Ammon's horn (tissue), 1 donor: ENCODE measurements around the gene CTDP1.

ENCODE experiments used
- DNase-seq: peaks from one replicate; pipeline ENCODE4 v3.0.0-alpha.2; 2016; ENCODE audit warnings: low spot score

The CTDP1 gene

GRCh38 chr18:79796531-79797405, 117.2 kb downstream of the CTDP1 start:
- no peak for DNase-seq

DNA sequence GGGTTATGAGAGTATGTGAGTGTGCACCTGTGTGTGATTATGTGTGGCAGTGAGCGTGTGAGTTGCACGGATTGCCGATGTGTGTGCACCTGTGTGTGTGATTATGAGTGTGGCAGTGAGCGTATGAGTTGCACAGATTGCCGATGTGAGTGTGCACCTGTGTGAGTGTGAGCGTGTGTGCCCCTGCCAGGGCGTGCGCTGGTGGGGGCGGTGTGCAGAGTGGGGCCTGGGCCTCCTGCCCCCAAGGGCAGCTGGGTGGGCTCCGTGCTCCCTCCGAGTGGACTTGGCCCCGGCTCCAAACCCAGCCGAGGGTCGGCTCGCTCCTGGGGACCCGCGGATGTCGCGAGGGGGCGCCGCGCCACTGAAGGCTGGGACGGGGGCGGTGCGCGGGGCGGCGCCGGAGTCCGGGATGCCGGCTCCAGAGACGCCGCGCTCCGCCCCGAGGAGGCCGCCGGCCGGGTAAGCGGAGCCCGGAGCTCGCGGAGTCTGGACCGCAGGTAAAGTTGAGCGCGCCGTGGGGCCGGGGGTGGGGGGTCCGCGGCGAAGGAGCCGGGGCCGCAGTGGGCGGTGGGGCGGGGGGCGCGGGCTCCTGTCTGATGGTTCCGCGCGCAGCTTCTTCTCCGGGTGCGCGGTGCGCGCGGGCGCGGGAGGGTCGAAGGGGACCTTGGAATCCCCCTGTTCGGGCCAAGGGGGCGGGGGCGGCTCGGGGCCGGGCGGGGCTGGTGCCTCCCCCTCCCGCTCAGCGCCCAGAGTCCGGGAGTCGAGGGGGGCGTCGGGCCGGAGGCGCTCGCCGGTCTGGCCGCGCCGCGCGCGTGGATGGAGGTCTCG, 118.1 kb downstream of the CTDP1 start, which contains the start of gene KCNG2:
Gene KCNG2 (plus strand): TSS at position 421 of the 828 bp plus-strand sequence. CDS start 65,730 bp downstream, outside the sequence.
- no peak for DNase-seq

GRCh38 chr18:79798346-79798998, 118.9 kb downstream of the CTDP1 start:
- DNase-seq: no peak

DNA sequence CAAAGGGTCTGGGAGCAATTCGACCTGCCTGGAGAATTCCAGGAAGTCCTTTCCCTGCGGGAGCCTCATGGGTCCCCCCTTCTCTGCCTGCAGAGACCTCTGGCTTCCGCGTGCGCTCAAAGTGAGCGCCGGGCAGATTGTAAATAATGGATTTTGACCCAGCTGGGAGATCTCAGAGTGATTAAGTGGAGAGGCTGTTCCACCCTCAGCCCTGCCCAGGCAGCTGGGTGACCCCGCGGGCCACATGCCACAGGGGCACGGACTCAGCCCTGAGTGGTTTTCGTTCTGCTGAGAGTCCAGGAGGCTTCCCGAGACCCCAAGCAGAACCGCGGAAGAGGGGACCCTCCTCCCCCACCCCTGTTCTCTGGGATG, 119.4 kb downstream of the CTDP1 start:
- DNase-seq: no peak

DNA sequence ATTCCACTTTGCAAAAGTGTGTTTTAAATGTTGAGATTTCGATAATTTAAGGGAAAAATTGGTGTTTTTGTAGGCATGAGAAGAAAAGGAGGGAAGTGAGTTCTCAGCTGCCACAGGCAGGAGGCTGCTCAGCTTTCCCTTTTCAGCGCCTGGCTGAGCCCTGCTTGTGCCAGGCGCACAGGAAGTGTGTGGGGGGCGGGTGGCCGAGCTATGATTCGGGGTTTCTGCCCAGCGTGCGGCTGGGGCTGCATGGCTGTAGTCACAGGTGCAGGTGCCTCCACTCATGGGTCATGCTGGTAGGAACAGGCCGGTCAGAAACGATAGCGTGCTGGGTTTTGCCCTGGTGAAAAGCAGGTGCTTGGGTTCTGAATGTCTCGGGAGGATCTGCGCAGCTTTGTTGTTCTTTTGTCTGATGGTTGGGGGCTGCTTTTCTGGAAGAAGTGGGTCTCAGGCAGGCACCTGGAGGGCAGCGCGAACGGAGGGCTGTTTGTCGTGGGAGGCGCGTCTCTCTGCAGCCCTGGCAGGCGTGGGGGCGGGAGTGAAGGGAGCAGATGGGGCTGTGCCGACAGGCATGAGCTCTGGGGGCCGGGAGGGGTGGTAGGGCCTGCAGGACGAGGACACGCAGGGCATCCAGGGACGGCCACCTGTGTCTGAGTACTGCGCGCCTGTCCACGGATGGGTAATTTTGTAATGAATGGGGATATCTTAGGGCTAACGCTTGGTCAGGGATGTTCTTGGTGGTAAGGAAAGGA, 120.2 kb downstream of the CTDP1 start:
- no peak for DNase-seq

DNA sequence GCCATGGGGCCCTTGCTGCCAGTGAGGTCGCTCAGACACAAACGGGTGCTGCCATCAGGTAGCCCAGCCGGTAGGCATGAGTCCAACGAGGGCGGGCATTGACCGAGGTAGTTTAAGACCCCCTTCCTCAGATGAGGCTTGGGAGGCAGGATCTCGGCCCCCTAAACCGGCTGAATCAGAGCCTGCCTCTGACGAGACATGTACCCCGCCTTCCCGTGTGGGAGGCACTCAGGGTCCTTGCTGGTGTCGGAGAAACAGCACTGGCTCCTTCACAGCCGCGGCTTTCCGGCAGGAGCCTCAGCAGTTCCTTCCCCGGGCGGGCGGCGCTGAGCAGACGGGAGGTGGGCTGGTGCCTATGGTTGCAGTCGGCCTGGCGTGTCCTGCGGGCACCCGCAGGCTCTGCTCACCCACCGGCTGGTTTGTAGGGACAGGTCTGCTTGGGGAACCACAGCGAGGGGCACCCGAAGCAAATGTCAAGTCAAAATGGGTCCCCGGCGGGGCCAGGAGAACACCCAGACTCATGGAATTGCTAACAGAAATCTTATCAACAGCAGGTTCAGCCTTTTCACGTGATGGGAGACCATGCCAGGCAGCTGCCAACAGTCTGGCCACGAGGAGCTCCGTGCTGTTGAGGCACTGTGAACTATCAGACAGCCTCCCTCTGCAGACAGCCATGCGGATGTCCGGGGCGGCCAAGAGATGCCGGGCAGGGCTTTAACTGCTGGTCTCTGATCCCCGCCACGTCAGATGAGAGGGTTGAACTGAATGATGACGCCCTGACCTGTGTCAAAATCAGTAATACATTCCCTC, 121.0 kb downstream of the CTDP1 start:
- DNase-seq: no peak

- DNase-seq: no peak
Observed at GRCh38 chr18:79801217-79801616, 121.6 kb downstream of the CTDP1 start.

- DNase-seq: no peak
Observed at GRCh38 chr18:79801641-79802040, 122.0 kb downstream of the CTDP1 start.

GRCh38 chr18:79802298-79802697, 122.7 kb downstream of the CTDP1 start:
- DNase-seq: no peak

DNA sequence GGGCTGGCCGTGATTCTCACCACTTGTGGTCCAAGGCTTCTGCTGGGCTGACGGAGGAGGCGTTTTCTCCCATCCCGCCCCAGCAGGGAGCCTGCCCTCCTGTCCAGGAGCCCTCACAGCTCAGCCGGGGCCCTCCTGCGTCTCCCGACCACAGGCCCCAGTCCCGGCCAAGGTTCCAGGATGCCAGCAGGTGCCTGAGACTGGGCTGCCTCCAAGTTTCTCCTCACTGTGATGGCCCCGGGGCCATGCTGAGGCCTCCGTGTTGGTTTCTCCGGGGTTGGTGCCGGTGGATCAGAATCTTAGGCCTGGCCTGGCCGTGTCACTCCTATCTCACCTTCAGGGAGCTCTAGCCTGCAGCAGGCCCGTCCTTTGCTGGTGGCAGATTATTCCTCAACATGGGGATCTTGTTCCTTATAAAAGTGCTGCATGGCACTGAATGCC, 124.0 kb downstream of the CTDP1 start:
- no peak for DNase-seq
